Osteoblast (primary cell): ENCODE results near the gene FNDC3B. TPM values are rescaled to one million over a fixed set of nuclear protein-coding genes. Genes with fewer than 3 reads are reported as not detected.
A peak's percentile ranks its signal among the peaks of the same experiment; 100 is the strongest.
"Not testable (repeated sequence)": the region's sequence is repeated elsewhere in the genome, so short reads cannot be mapped to it uniquely, and the experiment has no call there.

ENCODE experiments used
- DNase-seq: peaks from one replicate; pipeline ENCODE4 v3.0.0; 2011; ENCODE audit warnings: low spot score, mixed read lengths; ENCODE audit not compliant: insufficient read length; ENCODE audit errors: missing footprints
- H2AFZ ChIP-seq: 2 replicates; pipeline ENCODE4 v1.6.0; 2011; ENCODE audit warnings: mild to moderate bottlenecking, low read length
- H3K27ac ChIP-seq: 2 replicates; pipeline ENCODE4 v1.5.1; 2011; ENCODE audit warnings: mild to moderate bottlenecking, low read depth, low read length, moderate library complexity
- H3K27me3 ChIP-seq: 2 replicates; pipeline ENCODE4 v1.6.0; 2012; ENCODE audit warnings: mild to moderate bottlenecking, control low read depth, inconsistent platforms, low read length, moderate library complexity; ENCODE audit not compliant: insufficient read depth
- H3K36me3 ChIP-seq: 2 replicates; pipeline ENCODE4 v1.5.1; 2011; ENCODE audit warnings: mild to moderate bottlenecking, low read length, control low read depth, moderate library complexity; ENCODE audit not compliant: insufficient read depth
- H3K4me1 ChIP-seq: 2 replicates; pipeline ENCODE4 v1.5.1; 2011; ENCODE audit warnings: mild to moderate bottlenecking, low read length, control low read depth, moderate library complexity; ENCODE audit not compliant: insufficient read depth
- H3K4me2 ChIP-seq: 2 replicates; pipeline ENCODE4 v1.6.0; 2011; ENCODE audit warnings: mild to moderate bottlenecking, low read length; ENCODE audit not compliant: insufficient read depth
- H3K4me3 ChIP-seq: fragments of 200-600 bp; sonication (generic); 3 replicates; pipeline ENCODE4 v1.5.1; 2012; ENCODE audit warnings: mild to moderate bottlenecking, low read length, inconsistent platforms; ENCODE audit not compliant: insufficient read depth
- H3K79me2 ChIP-seq: 2 replicates; pipeline ENCODE4 v1.6.0; 2012; ENCODE audit warnings: mild to moderate bottlenecking, low read length, control low read depth, inconsistent platforms; ENCODE audit not compliant: insufficient read depth
- H3K9me3 ChIP-seq: 2 replicates; pipeline ENCODE4 v1.5.1; 2011; ENCODE audit warnings: low read depth, low read length, control low read depth
- H4K20me1 ChIP-seq: 2 replicates; pipeline ENCODE4 v1.6.0; 2012; ENCODE audit warnings: mild to moderate bottlenecking, low read length, control low read depth; ENCODE audit not compliant: insufficient read depth
- total RNA-seq: library from RNA; depleted of rRNA; stranded (reverse); fragments of >200 nt; gene quantifications from 2 replicates; pipeline ENCODE4 v1.2.3, GENCODE V29; 2012
- TF ChIP-seq, protein P1 (sequence below): IDR thresholded peaks from 2 replicates; pipeline ENCODE4 v1.5.1; 2011; ENCODE audit warnings: mild to moderate bottlenecking, low read depth, low read length, moderate library complexity; ENCODE audit errors: extremely low read depth

The FNDC3B gene
- total RNA-seq, 1 donor, result 179 TPM

DNA sequence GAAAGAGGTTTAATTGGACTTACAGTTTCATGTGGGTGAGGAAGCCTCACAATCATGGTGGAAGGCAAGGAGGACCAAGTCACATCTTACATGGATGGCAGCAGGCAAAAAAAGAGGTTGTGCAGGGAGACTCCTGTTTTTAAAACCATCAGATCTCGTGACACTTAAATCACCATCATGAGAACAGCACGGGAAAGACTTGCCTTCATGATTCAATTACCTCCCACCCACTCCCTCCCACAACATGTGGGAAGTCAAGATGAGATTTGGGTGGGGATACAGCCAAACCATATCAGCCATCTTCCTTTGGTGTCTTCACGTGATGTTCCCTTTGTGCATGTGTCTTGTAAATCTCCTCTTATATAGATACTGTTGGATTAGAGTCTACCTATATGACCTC is 204.0 kb downstream of the FNDC3B start:
- H3K4me3 ChIP-seq, DNase-seq, H3K4me2 ChIP-seq, H3K27ac ChIP-seq, H3K9me3 ChIP-seq, H3K4me1 ChIP-seq, H2AFZ ChIP-seq, H3K27me3 ChIP-seq: not testable (repeated sequence)
- Histone ChIP-seq H4K20me1 (peaks cover 24% of the 10 kb centered on the region), H3K36me3 (peaks cover 29% of the 10 kb centered on the region), H3K79me2 (peaks cover 89% of the 10 kb centered on the region)

DNA sequence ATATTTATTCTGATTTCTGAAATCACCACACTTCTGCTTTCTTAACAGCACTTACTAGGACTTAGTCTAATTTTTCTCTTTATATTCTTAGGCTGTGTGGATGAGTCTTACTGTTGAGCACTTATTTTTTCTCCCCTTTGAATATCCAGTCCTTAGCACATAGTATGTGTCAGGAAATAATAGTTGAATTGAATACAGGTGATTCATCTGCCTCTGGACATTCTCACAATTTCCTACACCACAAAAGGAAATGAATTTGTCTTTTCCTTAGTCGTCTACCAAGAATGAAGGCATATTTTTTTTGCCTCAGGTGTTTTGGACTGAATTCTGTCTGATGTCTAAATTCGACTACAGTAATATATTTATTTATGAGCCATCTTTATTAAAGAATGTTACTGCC is 204.6 kb downstream of the FNDC3B start:
- H3K27me3 ChIP-seq, result no peaks in the 10 kb centered on the region
- peaks cover 24% of the 10 kb centered on the region for H4K20me1 ChIP-seq
- peaks cover 9% of the 10 kb centered on the region for H3K4me1 ChIP-seq
- no peak overlapping the region for H2AFZ ChIP-seq
- H3K4me2 ChIP-seq, result no peak overlapping the region
- DNase-seq, result peak; percentile 46
- H3K27ac ChIP-seq, result no peak overlapping the region
- TF ChIP-seq, protein P1, sequence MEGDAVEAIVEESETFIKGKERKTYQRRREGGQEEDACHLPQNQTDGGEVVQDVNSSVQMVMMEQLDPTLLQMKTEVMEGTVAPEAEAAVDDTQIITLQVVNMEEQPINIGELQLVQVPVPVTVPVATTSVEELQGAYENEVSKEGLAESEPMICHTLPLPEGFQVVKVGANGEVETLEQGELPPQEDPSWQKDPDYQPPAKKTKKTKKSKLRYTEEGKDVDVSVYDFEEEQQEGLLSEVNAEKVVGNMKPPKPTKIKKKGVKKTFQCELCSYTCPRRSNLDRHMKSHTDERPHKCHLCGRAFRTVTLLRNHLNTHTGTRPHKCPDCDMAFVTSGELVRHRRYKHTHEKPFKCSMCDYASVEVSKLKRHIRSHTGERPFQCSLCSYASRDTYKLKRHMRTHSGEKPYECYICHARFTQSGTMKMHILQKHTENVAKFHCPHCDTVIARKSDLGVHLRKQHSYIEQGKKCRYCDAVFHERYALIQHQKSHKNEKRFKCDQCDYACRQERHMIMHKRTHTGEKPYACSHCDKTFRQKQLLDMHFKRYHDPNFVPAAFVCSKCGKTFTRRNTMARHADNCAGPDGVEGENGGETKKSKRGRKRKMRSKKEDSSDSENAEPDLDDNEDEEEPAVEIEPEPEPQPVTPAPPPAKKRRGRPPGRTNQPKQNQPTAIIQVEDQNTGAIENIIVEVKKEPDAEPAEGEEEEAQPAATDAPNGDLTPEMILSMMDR, result no peak
- peaks cover 87% of the 10 kb centered on the region for H3K79me2 ChIP-seq
- H3K4me3 ChIP-seq, result no peak overlapping the region
- no peaks in the 10 kb centered on the region for H3K9me3 ChIP-seq
- H3K36me3 ChIP-seq, result peaks cover 27% of the 10 kb centered on the region

DNA sequence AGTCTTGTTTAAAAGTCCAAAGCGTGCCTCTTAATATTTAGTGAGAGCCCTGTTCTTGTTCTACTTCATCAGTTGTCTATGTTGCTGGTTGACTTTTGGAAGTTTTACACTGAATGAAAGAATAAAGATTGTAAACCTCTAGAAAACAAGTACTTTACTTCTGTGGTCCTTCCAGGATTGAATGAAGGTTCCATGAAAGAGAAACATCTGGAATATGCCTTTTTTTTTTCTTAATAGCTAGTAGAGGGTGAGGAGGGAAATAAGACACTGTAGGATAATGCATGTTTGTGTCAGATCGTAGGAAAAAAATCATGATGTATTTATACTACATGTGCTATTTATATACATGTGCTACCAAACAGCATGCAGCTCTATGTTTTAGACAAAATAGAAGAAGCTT is 205.9 kb downstream of the FNDC3B start:
- Histone ChIP-seq H4K20me1 (peaks cover 28% of the 10 kb centered on the region), H3K79me2 (peaks cover 88% of the 10 kb centered on the region), H3K4me3 (no peak overlapping the region), H3K27me3 (no peaks in the 10 kb centered on the region), H3K36me3 (peaks cover 25% of the 10 kb centered on the region), H3K4me2 (no peak overlapping the region), H3K9me3 (no peaks in the 10 kb centered on the region), H3K27ac (peak overlapping the region; percentile 16), H3K4me1 (peaks cover 12% of the 10 kb centered on the region), H2AFZ (no peak overlapping the region)
- DNase-seq, result no peak
- TF ChIP-seq, protein P1, result no peak

DNA sequence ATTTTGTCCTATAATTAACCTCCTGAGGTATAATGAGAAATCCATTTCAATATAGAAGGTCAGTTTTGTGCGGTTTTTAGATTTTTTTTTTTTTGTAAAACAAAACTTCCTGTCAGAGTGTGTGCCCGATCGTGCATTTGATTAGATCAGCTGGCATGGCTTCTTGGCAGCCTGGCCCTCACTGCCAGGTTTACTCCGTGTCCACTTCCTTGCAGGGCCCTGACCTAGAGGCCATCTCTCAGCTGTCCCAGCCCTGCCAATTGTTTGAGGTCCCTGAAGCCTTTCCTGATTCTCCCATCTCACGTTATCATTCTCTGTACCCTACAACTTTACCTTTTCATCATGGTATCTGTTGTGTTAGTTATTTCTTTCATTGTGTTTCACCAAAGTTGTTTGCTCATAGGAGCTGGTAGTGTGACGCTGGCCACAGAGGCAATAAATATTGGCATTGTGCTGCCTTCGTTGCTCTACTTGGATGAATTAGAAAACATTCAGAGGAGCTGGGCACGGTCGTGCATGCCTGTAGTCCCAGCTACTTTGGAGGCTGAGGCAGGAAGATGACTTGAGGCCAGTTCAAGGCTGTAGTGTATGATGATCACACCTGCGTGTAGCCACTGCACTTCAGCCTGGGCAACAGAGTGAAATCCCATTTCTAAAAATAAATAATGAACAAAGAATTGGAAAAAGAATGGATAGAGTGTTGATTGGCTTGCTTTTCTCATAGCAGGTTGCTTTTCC is 206.9 kb downstream of the FNDC3B start:
- Histone ChIP-seq H3K27ac (peak overlapping the region; percentile 9), H3K4me3 (no peak overlapping the region), H3K27me3 (no peaks in the 10 kb centered on the region), H3K36me3 (peaks cover 25% of the 10 kb centered on the region), H2AFZ (no peak overlapping the region), H3K4me2 (no peak overlapping the region), H3K9me3 (no peaks in the 10 kb centered on the region), H3K79me2 (peaks cover 83% of the 10 kb centered on the region), H3K4me1 (peaks cover 12% of the 10 kb centered on the region), H4K20me1 (peaks cover 23% of the 10 kb centered on the region)
- DNase-seq, result no peak
- TF ChIP-seq, protein P1, result no peak
